HG02623 (cell line): ENCODE results near the gene MRPL4.
"Not testable (repeated sequence)": the region's sequence is repeated elsewhere in the genome, so short reads cannot be mapped to it uniquely, and the experiment has no call there.

Experiments
- ATAC-seq: cut with Tn5 transposase; IDR thresholded peaks from one replicate; pipeline ENCODE4 v1.9.1; 2021; ENCODE audit warnings: moderate library complexity; ENCODE audit not compliant: unreplicated experiment

MRPL4 gene

DNA sequence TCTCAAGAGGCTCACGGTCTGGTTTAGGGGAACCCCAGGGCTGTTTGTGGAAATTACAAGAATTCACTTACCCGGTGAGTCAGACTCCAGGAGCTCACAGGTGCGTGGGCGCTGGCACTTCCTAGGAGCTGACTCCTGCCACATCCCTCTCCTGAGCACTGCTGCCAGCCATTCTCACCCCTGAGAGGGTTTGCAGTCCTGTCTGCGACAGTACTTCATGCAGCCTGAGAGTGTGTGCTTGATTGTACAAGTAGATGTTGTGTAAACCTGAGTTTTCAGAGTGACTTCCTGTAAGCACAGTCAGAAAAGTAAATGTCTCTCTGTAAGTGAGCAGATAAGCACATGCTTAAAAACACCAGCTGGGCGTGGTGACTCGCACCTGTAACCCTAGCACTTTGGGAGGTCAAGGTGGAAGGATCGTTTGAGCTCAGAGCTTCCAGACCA is 8.1 kb downstream of the MRPL4 start:
- ATAC-seq, result no peak

DNA sequence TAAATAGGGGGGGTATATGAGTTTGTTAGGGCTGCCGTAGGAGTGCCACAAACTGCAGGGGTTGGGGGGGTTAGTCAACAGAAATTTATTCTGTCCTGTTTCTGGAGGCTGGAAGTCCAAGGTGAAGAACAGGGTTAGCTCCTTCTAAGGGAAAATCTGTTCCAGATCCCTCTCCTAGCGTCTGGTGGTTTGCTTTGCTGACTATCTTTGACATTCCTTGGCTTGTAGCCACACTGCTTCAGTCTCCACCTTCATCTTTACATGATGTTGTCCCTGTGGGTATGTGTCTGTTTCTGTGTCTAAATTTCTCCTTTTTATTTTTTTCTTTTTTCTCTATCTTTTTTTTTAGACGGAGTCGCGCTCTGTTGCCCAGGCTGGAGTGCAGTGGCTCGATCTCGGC is 10.8 kb downstream of the MRPL4 start:
- no peak for ATAC-seq

DNA sequence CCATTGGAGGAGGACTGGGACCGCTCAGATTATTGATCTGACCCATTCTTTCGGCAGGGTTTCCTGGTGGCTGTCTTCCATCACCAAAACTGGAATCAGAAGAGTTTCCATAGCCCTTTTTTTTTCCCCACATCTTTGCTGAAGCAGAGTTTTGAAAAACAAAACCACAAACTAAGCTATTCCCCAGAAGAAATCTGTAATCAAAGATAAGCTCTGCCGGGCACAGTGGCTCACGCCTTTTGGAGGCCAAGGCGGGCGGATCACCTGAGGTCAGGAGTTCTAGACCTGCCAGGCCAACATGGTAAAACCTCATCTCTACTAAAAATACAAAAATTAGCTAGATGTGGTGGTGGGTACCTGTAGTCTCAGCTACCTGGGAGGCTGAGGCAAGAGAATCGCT is 14.7 kb downstream of the MRPL4 start:
- no peak for ATAC-seq

DNA sequence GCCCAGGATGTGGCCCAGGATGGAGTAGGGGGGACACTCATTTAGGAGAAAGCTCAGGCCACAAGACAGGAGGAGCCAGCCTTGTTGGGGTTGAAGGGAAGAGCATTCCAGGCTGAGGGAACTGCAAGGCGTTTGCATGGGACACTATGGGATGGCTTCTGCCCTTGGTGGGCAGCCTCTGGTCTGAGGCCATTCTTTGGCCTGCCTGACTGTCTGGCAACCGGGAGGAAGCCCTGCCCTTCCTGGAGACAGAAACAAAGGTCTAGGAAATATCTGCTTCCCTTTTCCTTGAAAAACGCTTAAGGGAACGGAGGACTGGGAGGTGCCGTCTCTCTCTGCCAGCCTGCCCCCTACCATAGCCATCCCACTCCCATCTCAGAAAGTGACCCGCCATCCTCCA is 16.1 kb downstream of the MRPL4 start:
- no peak for ATAC-seq

DNA sequence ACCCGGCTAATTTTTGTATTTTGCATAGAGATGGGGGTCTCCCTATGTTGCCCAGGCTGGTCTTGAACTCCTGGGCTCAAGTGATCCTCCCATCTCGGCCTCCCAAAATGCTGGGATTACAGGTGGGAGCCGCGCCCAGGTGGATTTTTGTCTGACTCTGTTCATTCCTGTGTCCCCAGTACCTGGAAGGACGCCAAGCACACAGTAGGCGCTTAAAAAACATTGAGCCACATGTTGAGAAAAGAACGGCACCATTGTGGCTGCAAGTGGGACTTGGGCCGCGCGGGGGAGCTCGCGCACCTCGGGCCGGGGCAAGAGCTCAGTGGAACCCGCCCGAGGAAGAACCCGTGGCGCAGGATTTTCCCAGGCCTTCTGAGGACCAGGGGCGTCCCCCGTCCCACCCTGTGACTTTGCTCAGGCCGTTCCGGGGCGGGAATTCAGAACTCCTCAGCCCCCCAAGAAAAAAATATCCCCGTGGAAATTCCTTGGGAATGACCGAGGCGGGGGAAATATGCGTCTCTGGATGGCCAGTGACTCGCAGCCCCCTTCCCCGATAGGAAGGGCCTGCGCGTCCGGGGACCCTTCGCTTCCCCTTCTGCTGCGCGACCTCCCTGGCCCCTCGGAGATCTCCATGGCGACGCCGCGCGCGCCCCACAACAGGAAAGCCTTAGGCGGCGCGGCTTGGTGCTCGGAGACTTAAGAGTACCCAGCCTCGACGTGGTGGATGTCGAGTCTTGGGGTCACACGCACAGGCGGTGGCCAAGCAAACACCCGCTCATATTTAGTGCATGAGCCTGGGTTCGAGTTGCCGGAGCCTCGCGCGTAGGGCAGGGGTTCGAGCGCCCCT is 17.5 kb downstream of the MRPL4 start:
- ATAC-seq, result no peak

DNA sequence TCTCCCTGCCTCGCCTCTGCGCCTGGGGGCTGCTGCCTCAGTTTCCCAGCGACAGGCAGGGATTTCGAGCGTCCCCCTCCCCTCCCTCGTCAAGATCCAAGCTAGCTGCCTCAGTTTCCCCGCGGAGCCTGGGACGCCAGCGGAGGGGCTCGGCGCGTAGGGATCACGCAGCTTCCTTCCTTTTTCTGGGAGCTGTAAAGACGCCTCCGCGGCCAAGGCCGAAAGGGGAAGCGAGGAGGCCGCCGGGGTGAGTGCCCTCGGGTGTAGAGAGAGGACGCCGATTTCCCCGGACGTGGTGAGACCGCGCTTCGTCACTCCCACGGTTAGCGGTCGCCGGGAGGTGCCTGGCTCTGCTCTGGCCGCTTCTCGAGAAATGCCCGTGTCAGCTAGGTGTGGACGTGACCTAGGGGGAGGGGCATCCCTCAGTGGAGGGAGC is 18.2 kb downstream of the MRPL4 start:
- peak; percentile 28 for ATAC-seq

DNA sequence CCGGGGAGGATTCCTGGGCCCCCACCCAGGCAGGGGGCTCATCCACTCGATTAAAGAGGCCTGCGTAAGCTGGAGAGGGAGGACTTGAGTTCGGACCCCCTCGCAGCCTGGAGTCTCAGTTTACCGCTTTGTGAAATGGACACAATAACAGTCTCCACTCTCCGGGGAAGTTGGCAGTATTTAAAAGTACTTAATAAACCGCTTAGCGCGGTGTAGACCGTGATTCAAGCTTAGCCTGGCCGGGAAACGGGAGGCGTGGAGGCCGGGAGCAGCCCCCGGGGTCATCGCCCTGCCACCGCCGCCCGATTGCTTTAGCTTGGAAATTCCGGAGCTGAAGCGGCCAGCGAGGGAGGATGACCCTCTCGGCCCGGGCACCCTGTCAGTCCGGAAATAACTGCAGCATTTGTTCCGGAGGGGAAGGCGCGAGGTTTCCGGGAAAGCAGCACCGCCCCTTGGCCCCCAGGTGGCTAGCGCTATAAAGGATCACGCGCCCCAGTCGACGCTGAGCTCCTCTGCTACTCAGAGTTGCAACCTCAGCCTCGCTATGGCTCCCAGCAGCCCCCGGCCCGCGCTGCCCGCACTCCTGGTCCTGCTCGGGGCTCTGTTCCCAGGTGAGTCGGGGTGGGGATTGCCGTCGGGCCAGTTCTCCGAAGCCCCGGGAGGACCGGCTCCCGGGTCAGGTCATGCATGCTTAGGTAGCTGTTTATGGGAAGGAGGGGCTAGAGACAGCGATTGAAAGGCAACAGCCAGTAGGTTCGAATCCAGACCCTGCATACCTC is 18.8 kb downstream of the MRPL4 start, which contains the start of gene ICAM1:
Gene ICAM1 (plus strand): TSS at position 505 of the 779 bp plus-strand sequence. CDS start 40 bp downstream, at position 545.
- no peak for ATAC-seq

DNA sequence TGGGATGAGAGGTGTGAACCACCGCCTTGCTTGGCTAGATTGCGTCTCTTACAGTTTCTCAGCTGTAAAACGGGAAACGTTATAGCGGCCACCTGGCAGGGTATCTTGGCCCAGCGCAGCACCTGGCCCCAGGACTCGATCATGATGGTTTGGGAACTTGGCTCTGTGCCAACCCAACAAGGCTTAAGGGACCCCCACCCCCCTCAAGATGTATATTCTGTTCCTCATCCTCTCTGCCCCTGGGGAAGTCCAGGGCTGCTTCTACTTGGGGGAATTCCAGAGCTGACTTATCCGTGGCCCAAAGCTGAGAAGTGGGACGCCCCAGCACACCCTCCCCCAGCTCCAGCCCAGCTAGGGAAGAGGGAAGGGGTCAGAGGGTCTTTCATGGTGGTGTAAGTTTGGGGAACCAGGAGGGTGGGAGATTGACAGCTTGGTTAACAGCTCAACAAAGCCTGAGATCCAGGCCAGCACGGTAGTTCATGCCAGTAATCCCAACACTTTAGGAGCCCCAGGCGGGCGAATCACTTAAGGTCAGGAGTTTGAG is 19.6 kb downstream of the MRPL4 start:
- ATAC-seq, result no peak

DNA sequence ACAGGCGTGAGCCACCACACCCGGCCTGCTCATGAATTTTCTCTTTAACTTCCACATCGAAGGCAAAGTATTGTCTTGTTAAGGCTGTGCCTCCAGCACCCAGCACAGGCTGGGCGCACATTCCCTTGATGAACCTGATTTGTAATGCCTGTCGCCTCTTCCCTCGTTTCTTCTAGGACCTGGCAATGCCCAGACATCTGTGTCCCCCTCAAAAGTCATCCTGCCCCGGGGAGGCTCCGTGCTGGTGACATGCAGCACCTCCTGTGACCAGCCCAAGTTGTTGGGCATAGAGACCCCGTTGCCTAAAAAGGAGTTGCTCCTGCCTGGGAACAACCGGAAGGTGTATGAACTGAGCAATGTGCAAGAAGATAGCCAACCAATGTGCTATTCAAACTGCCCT is 22.6 kb downstream of the MRPL4 start:
- no peak for ATAC-seq

DNA sequence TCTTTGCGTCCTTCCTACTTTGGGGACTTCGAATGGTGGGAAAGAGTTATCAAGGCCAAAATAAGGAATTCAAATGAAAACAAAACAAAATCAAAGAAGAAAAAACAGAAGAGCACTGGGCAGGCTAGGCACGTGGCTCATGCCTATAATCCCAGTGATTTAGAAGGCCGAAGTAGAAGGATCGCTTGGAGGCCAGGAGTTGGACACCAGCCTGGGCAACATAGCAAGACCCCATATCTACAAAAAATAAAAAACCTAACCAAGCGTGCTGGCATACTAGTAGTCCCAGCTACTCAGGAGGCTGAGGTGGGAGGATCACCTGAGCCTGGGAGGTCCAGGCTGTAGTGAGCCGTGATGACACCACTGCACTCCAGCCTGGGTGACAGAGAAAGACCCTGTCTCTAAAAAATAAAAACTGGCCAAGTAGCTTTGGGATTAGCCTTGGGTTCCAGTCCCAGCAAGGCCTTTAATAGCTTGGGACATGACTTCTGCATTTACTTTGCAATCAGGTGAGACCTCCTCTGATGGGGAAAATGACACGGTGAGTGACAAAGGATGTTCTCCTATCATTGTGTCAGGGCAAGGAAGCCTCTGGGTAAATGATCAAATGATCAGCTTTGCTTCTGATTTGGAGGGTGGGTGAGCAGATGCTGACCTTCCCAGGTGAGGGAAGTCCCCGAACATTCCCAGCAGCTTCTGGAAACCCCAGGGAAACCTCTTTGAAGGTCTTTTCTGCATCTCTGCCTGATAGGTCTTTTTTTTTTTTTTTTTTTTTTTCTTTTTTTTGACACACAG is 26.0 kb downstream of the MRPL4 start:
- ATAC-seq, result no peak

DNA sequence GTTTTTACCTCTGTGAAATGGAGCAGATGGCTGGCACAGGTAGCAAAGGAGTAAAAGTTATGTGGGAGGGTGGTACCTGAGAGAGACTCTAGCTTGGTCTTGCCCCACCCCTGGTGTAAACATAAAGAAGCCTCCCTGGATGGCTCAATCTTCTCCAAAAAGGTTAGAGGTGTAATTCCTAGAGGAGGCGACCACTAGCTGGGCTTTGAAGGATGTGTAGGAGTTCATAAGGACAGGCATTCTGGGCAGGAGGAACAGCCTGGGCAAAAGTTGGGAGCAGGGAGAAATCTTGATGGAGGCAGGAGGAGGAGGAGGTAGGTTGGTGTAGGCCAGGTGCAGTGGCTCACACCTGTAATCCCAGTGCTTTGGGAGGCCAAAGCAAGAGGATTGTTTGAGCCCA is 26.9 kb downstream of the MRPL4 start:
- ATAC-seq, result no peak

DNA sequence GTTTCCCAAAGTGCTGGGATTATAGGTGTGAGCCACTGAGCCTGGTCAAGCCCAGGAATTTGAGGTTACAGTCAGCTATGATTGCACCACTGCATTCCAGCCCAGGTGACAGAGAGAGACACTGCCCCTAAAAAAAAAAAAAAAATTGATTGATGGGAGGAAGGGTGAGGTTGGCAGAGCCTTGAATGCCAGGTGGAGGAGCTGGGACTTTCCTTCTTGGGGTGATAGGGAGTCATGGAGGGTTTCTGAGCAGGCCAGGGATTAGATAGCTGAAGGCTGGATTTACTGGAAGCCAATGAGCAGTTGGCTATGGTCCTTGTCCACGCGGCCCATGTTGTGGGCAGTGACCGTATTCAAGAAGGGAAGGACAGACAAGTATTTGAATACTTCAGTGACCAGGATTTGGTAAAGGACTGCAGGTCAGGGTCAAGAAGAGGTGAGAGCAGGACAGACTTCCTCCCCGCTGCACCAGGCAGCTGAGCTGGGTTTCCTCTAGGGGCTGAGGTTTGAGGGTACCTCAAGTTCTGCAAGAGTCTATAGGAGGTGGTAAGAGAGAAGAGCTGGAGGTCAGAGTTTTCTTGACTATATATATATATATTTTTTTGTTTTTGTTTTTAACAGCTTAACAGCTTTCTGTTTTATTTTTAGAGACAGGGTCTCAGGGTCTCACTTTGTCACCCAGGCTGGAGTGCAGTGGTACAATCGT is 27.9 kb downstream of the MRPL4 start:
- no peak for ATAC-seq

DNA sequence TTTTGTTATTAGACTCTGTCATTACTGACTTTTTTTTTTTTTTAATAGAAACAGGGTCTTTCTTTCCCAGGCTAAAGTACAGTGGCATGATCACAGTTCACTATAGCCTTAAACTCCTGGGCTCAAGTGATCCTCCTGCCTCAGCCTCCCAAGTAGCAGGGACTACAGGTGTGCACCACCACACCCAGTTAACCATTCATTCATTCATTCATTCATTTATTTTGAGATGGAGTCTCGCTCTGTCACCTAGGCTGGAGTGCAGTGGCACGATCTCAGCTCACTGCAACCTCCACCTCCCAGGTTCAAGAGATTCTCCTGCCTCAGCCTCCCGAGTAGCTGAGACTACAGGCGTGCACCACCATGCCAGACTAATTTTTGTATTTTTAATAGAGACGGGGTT is 30.0 kb downstream of the MRPL4 start:
- not testable (repeated sequence) for ATAC-seq

DNA sequence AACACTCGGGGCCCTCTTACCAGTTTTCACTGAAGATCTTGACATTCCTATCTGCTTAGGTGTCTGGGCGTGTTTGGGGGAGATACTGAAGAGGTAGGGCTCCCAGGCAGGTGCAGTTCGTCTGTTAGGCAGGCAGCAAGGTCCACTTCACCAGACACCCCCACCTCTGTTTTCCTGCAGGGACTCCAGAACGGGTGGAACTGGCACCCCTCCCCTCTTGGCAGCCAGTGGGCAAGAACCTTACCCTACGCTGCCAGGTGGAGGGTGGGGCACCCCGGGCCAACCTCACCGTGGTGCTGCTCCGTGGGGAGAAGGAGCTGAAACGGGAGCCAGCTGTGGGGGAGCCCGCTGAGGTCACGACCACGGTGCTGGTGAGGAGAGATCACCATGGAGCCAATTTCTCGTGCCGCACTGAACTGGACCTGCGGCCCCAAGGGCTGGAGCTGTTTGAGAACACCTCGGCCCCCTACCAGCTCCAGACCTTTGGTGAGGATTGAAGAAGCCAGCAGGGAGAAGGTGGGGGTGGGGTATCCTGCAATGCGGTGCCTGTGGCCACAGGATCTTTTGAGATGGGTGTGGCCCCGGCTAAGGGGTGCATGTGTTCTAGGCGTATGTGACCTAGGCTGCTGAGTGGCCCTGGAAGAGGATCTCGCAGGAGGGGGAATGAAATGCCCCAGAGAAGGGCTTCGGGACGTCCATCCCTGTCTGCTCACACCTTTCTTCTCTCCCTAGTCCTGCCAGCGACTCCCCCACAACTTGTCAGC is 31.5 kb downstream of the MRPL4 start:
- ATAC-seq, result no peak

DNA sequence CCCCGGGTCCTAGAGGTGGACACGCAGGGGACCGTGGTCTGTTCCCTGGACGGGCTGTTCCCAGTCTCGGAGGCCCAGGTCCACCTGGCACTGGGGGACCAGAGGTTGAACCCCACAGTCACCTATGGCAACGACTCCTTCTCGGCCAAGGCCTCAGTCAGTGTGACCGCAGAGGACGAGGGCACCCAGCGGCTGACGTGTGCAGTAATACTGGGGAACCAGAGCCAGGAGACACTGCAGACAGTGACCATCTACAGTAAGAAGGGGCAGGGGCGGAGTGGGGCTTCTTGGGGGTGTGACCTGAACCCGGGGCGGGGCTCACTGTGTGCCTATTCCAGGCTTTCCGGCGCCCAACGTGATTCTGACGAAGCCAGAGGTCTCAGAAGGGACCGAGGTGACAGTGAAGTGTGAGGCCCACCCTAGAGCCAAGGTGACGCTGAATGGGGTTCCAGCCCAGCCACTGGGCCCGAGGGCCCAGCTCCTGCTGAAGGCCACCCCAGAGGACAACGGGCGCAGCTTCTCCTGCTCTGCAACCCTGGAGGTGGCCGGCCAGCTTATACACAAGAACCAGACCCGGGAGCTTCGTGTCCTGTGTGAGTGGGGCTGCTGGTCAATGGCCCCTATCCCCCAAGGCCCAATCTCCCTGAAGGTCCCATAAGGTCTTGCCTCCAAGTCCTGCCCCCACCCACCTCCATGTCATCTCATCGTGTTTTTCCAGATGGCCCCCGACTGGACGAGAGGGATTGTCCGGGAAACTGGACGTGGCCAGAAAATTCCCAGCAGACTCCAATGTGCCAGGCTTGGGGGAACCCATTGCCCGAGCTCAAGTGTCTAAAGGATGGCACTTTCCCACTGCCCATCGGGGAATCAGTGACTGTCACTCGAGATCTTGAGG is 32.3 kb downstream of the MRPL4 start:
- no peak for ATAC-seq

DNA sequence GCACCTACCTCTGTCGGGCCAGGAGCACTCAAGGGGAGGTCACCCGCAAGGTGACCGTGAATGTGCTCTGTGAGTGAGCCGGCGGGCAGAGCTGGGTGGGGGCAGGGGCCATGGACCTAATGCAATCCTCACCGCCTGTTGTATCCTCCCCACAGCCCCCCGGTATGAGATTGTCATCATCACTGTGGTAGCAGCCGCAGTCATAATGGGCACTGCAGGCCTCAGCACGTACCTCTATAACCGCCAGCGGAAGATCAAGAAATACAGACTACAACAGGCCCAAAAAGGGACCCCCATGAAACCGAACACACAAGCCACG is 32.9 kb downstream of the MRPL4 start:
- ATAC-seq, result no peak

DNA sequence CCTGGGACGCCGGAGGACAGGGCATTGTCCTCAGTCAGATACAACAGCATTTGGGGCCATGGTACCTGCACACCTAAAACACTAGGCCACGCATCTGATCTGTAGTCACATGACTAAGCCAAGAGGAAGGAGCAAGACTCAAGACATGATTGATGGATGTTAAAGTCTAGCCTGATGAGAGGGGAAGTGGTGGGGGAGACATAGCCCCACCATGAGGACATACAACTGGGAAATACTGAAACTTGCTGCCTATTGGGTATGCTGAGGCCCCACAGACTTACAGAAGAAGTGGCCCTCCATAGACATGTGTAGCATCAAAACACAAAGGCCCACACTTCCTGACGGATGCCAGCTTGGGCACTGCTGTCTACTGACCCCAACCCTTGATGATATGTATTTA is 33.4 kb downstream of the MRPL4 start:
- no peak for ATAC-seq

DNA sequence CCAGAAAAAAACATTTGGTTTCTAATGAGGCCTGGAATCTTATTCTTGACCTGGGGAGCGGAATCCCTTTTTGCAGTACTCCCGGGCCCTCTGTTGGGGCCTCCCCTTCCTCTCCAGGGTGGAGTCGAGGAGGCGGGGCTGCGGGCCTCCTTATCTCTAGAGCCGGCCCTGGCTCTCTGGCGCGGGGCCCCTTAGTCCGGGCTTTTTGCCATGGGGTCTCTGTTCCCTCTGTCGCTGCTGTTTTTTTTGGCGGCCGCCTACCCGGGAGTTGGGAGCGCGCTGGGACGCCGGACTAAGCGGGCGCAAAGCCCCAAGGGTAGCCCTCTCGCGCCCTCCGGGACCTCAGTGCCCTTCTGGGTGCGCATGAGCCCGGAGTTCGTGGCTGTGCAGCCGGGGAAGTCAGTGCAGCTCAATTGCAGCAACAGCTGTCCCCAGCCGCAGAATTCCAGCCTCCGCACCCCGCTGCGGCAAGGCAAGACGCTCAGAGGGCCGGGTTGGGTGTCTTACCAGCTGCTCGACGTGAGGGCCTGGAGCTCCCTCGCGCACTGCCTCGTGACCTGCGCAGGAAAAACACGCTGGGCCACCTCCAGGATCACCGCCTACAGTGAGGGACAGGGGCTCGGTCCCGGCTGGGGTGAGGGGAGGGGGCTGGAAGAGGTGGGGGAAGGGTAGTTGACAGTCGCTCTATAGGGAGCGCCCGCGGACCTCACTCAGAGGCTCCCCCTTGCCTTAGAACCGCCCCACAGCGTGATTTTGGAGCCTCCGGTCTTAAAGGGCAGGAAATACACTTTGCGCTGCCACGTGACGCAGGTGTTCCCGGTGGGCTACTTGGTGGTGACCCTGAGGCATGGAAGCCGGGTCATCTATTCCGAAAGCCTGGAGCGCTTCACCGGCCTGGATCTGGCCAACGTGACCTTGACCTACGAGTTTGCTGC is 35.1 kb downstream of the MRPL4 start, which contains the start of gene ICAM4:
Gene ICAM4 (plus strand): TSS at position 153 of the 935 bp plus-strand sequence. CDS start 58 bp downstream, at position 211.
- ATAC-seq, result no peak
